Transverse colon (tissue), 4 donors: ENCODE results near the gene KRTAP10-11.
"Not testable (repeated sequence)": the region's sequence is repeated elsewhere in the genome, so short reads cannot be mapped to it uniquely, and the experiment has no call there.

ENCODE experiments used
- POLR2A ChIP-seq: fragments of 450-650 bp; IDR thresholded peaks from one replicate; pipeline ENCODE4 v1.6.1; 2016; ENCODE audit warnings: antibody characterized with exemption, mild to moderate bottlenecking, moderate library complexity
- POLR2AphosphoS5 ChIP-seq, 3 donors: sonication (generic); formaldehyde crosslinking; IDR thresholded peaks; one replicate each; pipeline ENCODE4 v1.6.1; 2016; ENCODE audit warnings: antibody characterized with exemption in 3 of 3
- TF ChIP-seq, protein P1 (sequence below), 5 experiments: fragments of 200-600 bp in 3 of 5; fragments of 450-650 bp in 2 of 5; sonication (generic) in 3 of 5; IDR thresholded peaks; 1 replicate in 2 of 5; 2 replicates in 3 of 5; pipeline ENCODE4 v1.5.1; 2016 to 2017; ENCODE audit warnings: antibody characterized with exemption in 5 of 5, inconsistent platforms in 3 of 5, mild to moderate bottlenecking in 2 of 5, moderate library complexity in 1 of 5

DNA sequence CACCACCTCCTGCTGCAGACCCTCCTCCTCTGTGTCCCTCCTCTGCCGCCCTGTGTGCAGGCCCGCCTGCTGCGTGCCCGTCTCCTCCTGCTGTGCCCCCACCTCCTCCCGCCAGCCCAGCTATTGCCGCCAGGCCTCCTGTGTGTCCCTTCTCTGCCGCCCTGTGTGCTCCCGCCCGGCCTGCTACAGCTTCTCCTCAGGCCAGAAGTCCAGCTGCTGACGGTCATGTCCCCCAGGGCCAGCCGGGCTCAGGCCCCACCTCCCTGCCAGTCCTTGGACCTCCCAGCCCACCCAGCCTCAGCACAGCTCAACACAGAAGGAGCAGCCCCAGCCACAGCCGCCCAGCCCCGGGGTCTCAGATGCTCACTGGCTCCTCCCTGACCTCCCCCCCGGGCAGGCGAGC is 18.4 kb upstream of the KRTAP10-11 start:
- not testable (repeated sequence) for TF ChIP-seq POLR2A; POLR2AphosphoS5 (IDR thresholded peaks at IDR 0.05)
- TF ChIP-seq, protein P1, sequence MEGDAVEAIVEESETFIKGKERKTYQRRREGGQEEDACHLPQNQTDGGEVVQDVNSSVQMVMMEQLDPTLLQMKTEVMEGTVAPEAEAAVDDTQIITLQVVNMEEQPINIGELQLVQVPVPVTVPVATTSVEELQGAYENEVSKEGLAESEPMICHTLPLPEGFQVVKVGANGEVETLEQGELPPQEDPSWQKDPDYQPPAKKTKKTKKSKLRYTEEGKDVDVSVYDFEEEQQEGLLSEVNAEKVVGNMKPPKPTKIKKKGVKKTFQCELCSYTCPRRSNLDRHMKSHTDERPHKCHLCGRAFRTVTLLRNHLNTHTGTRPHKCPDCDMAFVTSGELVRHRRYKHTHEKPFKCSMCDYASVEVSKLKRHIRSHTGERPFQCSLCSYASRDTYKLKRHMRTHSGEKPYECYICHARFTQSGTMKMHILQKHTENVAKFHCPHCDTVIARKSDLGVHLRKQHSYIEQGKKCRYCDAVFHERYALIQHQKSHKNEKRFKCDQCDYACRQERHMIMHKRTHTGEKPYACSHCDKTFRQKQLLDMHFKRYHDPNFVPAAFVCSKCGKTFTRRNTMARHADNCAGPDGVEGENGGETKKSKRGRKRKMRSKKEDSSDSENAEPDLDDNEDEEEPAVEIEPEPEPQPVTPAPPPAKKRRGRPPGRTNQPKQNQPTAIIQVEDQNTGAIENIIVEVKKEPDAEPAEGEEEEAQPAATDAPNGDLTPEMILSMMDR (IDR thresholded peaks at IDR 0.05), result not testable (repeated sequence)
